GM20000 (cell line): ENCODE measurements around the gene KRTAP10-6.

Experiments
- DNase-seq: peaks from one replicate; pipeline ENCODE4 v3.0.0; 2012; ENCODE audit warnings: low spot score
- CTCF ChIP-seq: IDR thresholded peaks from 2 replicates; pipeline ENCODE4 v1.5.1; 2012; ENCODE audit warnings: mild to moderate bottlenecking, control low read depth; ENCODE audit errors: extremely low read depth, missing control alignments

The KRTAP10-6 gene

GRCh38 chr21:44590311-44590721, 2.0 kb downstream of the KRTAP10-6 start:
- no peak for DNase-seq
- no peak for TF ChIP-seq CTCF

GRCh38 chr21:44589586-44590305, 2.6 kb downstream of the KRTAP10-6 start:
- no peak for DNase-seq
- TF ChIP-seq CTCF: no peak

DNA sequence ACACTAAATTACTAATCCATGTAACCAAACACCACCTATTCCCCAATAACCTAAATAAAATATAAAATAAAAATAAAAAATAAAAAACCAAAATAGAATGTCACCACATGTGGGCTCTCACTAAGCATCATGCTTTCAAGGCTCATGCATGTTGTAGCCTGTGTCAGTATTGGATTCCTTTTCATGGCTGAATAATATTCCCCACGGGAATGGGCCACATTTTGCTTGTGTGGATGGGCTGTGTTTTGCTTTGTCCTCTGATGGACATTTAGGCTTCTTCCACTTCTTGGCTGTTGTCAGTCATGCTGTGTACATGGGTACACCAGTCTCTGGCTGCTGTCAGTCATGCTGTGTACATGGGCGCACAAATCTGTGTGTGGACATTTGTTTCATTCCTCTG, 3.2 kb downstream of the KRTAP10-6 start:
- no peak for TF ChIP-seq CTCF

DNA sequence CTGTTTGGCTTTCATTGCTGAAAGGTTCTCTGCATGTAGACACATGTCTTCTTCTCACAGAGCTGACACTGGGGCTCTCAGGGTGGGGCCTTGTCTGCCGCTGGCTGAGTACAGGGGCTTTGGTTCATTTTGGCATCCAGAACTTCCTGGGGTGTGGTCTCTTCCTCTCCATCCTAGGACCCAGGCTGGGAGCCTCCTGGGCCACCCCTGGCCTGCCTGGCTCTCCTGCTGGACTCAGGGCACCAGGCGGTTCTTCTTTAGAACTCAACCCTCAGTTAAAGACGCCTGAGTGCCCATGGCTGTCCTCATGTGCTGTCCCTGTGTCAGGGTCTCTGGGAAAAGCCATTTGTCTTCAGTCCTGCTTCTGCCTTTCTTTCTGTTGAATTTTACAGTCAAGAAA, 6.4 kb downstream of the KRTAP10-6 start:
- DNase-seq: no peak
- TF ChIP-seq CTCF: no peak

More for the DNA sequence above, 3.2 kb downstream of the KRTAP10-6 start:
- no peak for DNase-seq

DNA sequence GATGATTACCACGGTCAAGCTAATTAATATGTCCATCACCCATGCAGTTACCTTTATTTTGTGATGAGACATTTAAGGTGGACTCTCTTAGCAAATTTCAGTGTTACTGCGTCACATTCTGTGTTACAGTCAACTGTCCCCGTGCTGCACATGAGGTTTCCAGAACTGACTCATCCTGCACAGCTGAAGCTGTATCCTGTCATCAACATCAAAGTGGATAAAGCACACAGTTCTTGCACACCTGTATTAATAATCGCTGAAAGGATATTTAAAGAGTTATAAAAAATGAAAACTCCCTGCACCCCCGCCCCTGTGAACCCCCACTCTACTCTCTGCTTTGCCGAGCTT, 8.5 kb downstream of the KRTAP10-6 start:
- no peak for DNase-seq
- no peak for TF ChIP-seq CTCF

DNA sequence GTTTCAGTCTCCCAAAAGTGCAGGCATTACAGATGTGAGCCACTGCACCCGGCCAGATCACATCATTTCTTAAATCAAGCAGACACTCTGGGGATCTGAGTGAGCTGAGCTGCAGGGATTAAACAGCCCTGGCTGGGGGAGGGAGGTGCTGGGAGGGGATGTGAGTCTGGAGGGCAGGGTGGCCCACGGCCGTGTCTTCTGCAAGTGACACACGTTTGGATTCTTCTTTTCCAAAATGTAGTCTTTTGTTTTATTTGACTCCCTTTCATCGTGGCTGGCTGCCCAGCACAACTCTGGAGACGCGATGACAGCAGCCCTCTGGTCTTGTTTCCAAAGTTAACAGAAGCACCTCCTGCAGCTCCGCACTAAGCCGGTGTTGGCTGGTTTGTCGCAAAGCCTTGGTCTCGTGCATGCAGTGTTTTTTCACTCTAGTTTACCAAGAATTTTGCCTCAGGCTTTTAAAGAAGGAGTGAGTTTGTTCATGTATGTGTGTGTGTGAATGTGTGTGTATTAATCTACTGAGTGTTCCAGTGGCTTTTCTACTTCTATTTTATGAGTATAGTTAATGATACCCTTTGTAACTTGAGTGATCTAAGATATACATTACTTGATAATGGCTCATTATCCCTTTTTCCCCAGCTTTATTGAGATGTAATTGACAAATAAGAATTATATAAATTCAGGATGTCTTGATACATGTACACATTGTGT, 9.1 kb downstream of the KRTAP10-6 start:
- no peak for TF ChIP-seq CTCF
- DNase-seq: no peak

DNA sequence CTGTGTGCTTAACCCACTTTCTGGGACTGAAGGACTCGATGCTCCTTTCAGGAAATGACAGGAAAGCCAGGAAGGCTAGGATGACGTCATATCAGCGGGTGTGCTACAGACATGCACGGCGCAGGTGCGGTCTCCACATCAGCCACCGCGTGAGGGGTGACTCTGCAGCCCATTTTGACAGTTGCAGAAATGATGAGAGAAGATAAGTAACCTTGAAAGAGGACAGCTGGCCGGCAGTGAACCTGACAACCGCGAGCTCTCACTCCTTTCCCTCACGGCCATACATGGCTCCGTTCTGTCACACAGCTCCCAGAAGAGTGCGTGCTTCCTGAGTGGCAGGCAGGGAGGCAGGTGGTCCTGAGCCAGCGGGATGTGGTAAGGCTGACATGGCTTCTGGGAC, 10.2 kb downstream of the KRTAP10-6 start:
- DNase-seq: no peak
- no peak for TF ChIP-seq CTCF
